GM18511 (cell line): ENCODE data around the gene CTNND2.

Experiments
- ATAC-seq: cut with Tn5 transposase; IDR thresholded peaks from one replicate; pipeline ENCODE4 v1.9.1; 2021; ENCODE audit warnings: mild to moderate bottlenecking, moderate library complexity; ENCODE audit not compliant: unreplicated experiment

The CTNND2 gene

GRCh38 chr5:11904265-11904906, at the start of gene CTNND2:
Gene CTNND2, minus strand, starts transcription at chr5:11904446. Its CDS starts 593 bp downstream, at chr5:11903853.
- peak; percentile 18 for ATAC-seq

GRCh38 chr5:11946317-11946716, 42.1 kb upstream of the CTNND2 start:
- no peak for ATAC-seq

GRCh38 chr5:11941566-11941965, 37.3 kb upstream of the CTNND2 start:
- no peak for ATAC-seq

GRCh38 chr5:11931638-11932037, 27.4 kb upstream of the CTNND2 start:
- ATAC-seq = no peak

GRCh38 chr5:11928909-11929308, 24.7 kb upstream of the CTNND2 start:
- ATAC-seq = no peak

GRCh38 chr5:11925701-11926100, 21.5 kb upstream of the CTNND2 start:
- no peak for ATAC-seq

GRCh38 chr5:11922394-11922793, 18.1 kb upstream of the CTNND2 start:
- ATAC-seq = no peak

- no peak for ATAC-seq
Measured at GRCh38 chr5:11918463-11919045, 14.3 kb upstream of the CTNND2 start.

GRCh38 chr5:11909471-11909870, 5.2 kb upstream of the CTNND2 start:
- no peak for ATAC-seq

- ATAC-seq = no peak
Measured at GRCh38 chr5:11906497-11906896, 2.3 kb upstream of the CTNND2 start.

- no peak for ATAC-seq
Measured at GRCh38 chr5:11905206-11905605, 960 bp upstream of the CTNND2 start.

- peak; percentile 44 for ATAC-seq
Measured at GRCh38 chr5:11903614-11904264, 507 bp downstream of the CTNND2 start.

GRCh38 chr5:11903121-11903613, 1.1 kb downstream of the CTNND2 start:
- ATAC-seq = no peak

GRCh38 chr5:11902201-11902619, 2.0 kb downstream of the CTNND2 start:
- no peak for ATAC-seq

GRCh38 chr5:11898787-11899186, 5.5 kb downstream of the CTNND2 start:
- no peak for ATAC-seq

- no peak for ATAC-seq
Measured at GRCh38 chr5:11897781-11898180, 6.5 kb downstream of the CTNND2 start.

GRCh38 chr5:11894992-11895391, 9.3 kb downstream of the CTNND2 start:
- ATAC-seq = no peak

GRCh38 chr5:11892832-11893231, 11.4 kb downstream of the CTNND2 start:
- ATAC-seq = no peak

GRCh38 chr5:11890777-11891176, 13.5 kb downstream of the CTNND2 start:
- ATAC-seq = no peak

GRCh38 chr5:11888221-11888620, 16.0 kb downstream of the CTNND2 start:
- ATAC-seq = no peak

- ATAC-seq = no peak
Measured at GRCh38 chr5:11878814-11879213, 25.4 kb downstream of the CTNND2 start.

- ATAC-seq = no peak
Measured at GRCh38 chr5:11873587-11873986, 30.7 kb downstream of the CTNND2 start.
